COR-L47 (cell line): Measurements from ENCODE around the gene THOC7.

Source experiments
- DNase-seq: peaks from one replicate; lab custom pipeline; 2025; lab: John Stamatoyannopoulos, UW

THOC7 gene

GRCh38 chr3:63863150-63864007 is at the start of gene THOC7, which contains the start of gene ATXN7:
Gene THOC7, minus strand, starts transcription at chr3:63863805. Its CDS starts 15 bp downstream, at chr3:63863790.
Gene ATXN7, plus strand, starts transcription at chr3:63863867. Its CDS starts 48,732 bp downstream, at chr3:63912599.
- peak; percentile 11 for DNase-seq

GRCh38 chr3:63912768-63913588 is 49.4 kb upstream of the THOC7 start:
- DNase-seq, result no peak

GRCh38 chr3:63911873-63912767 is 48.5 kb upstream of the THOC7 start, which contains the start of gene SCAANT1:
Gene SCAANT1, minus strand, starts transcription at chr3:63912383.
- DNase-seq, result peak; percentile 48

- DNase-seq, result no peak
Observed at GRCh38 chr3:63911509-63911872, 47.9 kb upstream of the THOC7 start.

GRCh38 chr3:63910891-63911290 is 47.3 kb upstream of the THOC7 start:
- no peak for DNase-seq

- no peak for DNase-seq
Observed at GRCh38 chr3:63910001-63910400, 46.4 kb upstream of the THOC7 start.

GRCh38 chr3:63909431-63909830 is 45.8 kb upstream of the THOC7 start:
- no peak for DNase-seq

GRCh38 chr3:63908776-63909175 is 45.2 kb upstream of the THOC7 start:
- no peak for DNase-seq

- DNase-seq, result no peak
Observed at GRCh38 chr3:63908081-63908736, 44.6 kb upstream of the THOC7 start.

- DNase-seq, result no peak
Observed at GRCh38 chr3:63905731-63906620, 42.4 kb upstream of the THOC7 start.

GRCh38 chr3:63900459-63900858 is 36.9 kb upstream of the THOC7 start:
- peak; percentile 43 for DNase-seq

GRCh38 chr3:63900010-63900409 is 36.4 kb upstream of the THOC7 start:
- no peak for DNase-seq

- no peak for DNase-seq
Observed at GRCh38 chr3:63896332-63897030, 32.9 kb upstream of the THOC7 start.

- DNase-seq, result no peak
Observed at GRCh38 chr3:63895422-63896189, 32.0 kb upstream of the THOC7 start.

GRCh38 chr3:63892773-63893352 is 29.3 kb upstream of the THOC7 start:
- DNase-seq, result no peak

- no peak for DNase-seq
Observed at GRCh38 chr3:63891518-63891917, 27.9 kb upstream of the THOC7 start.

- DNase-seq, result no peak
Observed at GRCh38 chr3:63886858-63887257, 23.3 kb upstream of the THOC7 start.

- DNase-seq, result no peak
Observed at GRCh38 chr3:63880653-63881052, 17.0 kb upstream of the THOC7 start.
